ENCODE measurements around the gene SLC23A2.

The SLC23A2 gene

DNA sequence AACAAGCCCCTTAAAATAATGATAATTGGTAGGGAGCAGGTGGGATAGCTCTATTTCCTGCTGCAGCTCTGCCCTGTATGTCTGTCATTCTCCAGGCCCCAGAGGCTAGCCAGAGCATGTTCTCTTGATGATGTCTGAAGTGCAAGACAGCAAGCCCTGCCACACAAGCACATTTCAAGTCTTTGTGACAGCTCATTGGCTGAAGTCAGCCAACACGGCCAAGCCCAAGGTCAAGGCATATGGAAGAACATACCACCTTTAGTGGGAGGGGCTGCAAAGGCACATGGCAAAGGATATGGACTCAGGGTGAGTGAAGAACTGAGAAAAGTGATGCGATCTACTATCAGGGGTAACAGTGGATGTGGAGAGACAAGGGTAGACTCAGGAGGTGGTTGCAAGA is 163.6 kb downstream of the SLC23A2 start:
- no peak for DNase-seq

DNA sequence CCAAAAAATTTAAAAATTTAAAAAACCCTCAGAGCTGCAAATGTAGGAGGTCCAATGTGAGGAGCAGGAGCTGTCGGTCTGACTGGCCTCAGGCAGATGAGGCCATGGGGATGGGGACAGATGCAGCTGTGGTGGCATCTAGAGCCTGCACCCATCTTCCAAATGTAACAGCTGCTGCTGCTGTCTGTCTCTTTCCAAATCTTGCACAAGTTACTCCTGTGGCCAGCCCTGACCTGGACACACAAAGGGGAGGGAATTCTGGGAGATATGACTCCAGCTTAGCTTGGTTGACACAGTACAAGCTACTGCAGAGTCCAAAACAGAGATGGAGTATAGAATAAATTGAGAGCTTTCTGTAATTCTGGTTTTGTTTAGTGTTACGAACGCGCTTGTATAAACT is 164.4 kb downstream of the SLC23A2 start:
- no peak for DNase-seq

DNA sequence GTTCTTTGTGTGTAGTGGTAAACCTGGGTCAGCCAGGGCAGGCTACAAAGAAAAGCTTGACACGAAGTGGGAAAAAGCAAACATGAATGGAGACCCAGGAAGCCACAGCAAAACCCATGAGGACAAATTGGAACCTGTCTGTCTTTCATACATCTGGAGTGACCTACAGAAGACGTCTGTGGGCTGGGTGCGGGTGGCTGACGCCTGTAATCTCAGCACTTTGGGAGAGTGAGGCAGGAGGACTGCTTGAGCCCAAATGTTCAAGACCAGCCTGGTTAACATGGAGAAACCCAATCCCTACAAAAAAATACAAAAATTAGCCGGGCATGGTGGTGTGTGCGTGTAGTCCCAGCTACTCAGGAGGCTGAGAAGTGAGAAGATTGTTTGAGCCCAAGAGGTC is 164.8 kb downstream of the SLC23A2 start:
- DNase-seq = no peak

DNA sequence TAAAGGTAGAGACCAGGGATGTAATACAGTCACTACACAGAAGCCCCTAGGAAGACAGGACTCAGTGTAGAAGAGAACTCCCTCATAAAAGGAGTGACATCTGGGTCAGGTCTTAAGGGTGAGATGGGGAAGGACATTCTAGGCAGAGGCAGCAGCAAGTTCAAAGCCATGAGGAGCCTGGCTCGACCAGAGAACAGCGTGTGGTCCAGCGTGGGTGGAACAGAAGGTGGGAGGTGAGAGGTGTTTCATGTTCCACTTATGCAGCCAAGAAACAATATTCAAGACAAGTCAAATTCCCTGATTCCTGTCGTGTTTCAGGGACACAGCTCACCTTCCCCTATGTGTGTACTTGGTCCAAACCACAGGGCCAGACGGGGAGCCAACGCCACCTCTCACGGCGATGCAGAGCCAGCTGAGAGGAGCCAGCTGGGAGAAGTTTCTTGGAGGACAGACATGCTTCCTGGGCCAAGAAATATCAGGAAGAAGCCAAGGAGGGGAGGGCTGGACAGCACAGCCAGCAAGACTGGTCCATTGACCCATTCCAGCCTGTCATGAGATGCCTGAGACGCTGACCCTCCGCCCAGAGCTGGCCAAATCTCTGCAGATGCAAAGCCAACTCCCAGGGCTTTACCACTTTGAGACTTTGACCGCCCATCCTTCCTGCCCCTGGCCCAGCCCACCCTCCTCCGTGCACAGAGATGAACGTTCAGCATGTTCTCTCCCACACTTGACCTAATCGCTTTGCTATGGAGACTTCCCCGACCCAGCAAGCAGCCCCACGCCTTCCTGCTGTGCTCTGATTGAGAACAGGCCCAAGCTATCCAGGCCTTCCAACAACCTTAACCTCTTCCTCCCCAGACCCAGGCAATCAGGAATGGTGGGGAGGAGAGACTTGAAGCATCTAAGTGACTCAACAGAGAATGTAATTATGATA is 165.8 kb downstream of the SLC23A2 start:
- DNase-seq = no peak

DNA sequence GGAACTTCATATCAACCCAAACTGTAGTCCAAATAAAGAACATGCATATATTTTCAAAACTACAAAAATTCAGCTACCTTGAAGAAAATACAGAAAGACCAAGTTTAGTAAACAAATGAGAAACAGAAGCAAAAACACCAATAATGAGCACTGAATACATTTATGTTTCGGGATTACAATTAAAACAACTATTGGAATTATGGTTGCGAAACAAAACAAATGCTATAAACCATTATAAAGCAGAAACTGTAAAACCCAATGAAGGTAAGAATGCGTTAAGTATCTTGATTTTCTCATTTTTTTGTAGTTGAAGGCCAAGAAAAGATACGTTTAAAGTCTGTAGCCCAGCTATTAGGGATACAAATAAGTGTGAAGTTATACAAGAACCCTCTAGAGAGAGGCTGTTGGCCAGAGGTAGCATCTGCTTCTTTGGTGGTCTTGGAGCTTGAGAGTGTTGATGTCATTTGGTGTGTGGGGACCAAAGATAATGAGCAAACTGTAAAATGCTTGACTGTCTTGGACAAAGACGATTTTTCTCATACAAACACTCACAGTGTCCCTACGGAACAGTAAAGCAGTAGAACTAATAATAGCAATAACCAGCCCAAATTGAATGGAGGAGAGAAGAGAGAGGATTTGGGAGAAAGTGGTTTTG is 168.1 kb downstream of the SLC23A2 start:
- DNase-seq = no peak

DNA sequence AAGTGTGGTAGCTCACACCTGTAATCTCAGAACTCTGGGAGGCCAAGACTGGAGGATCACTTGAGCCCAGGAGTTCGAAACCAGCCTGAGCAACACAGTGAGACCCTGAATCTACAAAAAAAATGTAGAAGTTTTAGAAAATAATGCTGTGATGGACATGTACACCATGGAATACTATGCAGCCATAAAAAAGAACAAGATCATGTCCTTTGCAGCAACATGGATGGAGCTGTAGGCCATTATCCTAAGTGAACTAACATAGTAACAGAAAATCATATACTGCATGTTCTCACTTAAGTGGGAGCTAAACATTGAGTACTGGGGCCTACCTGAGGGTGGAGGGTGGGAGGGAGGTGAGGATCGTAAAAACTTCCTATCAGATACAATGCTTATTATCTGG is 168.8 kb downstream of the SLC23A2 start:
- no peak for DNase-seq

DNA sequence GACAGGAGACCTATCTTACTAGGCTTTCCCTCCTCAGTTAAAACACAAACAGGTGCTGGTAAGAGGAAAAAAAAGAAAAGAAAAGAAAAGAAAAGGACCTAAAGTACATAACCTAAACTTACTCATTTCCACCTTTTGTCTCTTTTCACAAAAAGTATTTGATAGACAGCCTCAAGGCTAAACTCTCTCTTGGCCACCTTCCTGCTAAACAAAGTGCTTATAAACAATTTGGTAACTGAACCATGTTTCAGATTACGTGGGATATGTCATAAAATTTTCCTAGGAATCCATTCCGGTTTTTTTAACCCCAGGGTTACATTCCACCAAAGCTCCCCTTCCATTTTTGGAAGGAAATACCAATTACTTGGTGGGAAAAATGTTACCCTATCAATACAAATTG is 170.6 kb downstream of the SLC23A2 start:
- no peak for DNase-seq

DNA sequence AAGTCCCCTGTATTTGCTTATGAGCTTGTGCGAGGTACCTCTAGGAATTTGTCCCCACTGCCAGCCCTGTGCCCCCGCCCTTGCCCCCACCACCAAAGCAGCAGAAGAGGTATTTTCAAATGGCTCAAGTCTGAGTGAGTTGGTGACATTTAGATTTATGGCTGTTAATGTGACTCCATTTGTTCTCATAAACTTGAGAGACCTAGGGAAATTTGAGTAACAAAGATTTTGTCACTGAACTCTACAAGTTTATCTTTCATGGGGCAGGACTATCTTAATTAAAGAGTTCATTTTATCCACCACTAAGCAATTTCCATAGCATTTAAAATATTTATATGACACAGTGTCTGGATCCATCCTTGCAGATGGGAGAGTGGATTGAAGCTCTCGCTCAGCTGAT is 171.1 kb downstream of the SLC23A2 start:
- DNase-seq = no peak

DNA sequence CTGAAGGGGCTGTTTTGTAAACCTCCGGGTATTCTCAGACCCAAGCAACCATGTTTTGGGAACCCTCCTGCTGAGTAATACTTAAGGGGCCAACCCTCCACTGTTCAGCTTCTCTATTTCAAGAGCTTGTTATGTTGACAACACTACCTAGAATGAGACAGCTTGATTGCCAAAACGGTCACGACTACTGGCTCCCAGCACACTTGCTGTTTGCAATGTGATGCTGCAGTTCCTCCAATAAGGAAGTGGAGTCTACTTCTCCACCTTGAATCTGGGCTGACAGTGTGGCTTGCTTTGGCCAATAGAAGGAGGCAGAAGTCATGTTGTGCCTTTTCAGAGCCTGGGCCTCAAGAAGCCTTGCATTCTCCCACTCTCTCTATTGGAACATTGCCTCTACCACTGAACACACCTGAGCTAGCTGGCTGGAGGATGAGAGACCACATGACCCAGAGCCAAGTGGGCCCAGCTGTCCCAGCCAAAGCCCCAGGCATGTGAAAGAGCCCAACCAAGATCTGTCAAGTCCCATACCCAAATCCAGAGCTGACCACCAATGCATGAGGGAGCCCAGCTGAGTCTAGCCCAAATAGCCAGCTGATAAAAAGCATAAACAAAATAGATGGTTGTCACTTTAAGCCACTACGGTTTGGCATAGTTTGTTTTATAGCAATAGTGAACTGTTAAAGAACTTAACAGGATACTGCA is 171.6 kb downstream of the SLC23A2 start:
- DNase-seq = no peak

DNA sequence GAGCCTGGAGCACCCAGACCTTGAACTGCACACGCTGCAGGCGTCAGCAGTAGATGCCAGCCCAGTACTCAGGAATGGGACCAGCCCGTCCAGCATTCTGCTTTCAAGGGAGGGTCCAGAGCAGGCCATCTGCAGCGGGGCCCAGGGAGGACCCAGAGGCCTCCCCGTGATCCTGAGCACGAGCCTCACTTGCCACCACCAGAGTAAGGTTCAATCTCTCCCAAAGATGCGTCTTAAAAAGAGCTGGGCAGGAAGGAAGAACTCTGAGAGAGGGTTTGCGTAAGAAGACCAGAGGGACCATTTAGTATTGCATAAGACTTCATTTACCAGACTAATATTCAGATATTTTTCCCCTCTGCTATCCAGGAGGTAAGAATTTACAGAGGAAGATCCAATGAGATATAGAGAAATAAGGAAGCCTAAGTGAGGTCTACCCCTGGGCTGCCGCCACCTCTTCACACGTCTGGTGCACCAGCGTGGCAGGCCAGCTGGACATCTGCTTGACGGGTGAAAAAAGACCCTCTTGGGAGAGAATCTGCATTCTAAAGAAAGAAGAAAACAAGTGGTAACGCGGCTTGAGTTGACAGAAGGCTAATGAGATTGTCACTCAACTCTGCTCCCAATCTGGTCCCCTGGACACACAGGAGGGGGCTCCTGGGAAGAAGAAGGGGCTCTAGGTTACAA is 172.3 kb downstream of the SLC23A2 start:
- DNase-seq = no peak

DNA sequence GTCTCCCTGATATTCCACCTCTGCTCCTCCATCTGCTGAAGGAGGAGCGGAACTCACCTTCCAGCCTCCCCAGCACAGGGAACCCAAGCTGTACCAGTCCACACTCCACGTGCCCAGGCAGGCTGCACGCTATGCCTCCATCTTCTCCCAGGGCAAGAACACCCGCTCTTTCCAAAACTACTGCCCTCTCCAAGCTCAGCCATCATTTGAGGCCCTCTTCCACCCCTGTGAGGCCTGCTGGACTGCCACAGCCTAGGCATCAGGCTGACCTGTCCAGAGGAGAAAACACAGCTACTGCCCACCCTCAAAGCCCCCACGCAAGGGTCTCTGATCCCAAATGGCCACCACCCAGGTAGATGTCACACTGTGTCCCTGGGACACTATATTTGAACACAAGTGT is 179.7 kb downstream of the SLC23A2 start:
- no peak for DNase-seq

DNA sequence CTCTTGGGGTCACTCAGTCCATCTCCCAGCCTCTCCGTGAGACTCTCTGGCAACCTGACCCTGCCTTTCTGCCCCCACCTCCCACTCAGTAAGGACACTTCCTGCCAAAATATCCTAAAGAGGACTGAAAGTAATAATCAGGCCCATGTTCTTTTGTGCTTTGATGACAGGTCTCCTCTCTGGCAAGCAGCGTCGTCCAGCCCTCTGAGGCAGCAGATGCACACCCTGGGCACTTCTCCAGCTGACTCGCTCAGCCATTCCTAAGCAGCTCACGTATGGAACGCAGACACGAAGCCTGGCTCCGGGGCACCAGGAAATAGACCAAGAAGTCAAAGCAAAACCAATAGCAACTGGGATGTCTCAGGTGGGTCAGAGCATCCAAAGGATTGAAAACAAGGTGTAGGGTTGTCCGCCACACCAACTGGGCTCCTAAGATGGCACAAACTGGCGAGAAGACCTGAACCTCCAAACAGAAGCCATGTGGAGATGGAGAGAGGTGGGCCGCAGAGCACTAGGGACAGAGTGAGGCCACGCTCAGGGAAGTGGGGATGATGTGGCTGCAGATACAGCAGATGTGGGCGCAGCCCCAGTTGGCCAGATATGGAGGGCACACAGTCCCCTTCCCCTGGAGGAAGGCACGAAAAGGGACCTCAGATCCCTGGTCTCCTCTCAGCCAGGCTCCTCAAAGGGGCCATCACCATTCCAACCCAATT is 180.3 kb downstream of the SLC23A2 start:
- peak; percentile 14 for DNase-seq

DNA sequence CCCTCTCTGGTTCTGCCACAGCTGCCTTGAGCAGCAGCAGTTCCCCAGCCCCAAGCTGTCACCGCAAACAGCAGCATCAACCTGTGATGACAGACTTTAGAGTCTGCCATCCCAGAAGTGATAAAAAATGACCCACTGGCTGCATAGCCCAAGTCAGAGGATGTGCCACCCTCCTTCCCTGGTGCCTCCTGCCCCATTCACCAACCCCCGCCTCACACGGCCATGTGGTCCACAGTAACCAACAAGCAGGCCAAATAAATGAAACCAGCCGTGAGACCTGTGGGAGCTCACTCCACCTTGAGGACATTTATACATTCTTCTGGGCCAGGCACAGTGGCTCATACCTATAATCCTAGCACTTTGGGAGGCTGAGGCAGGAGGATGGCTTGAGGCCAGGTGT is 181.4 kb downstream of the SLC23A2 start:
- DNase-seq = no peak

DNA sequence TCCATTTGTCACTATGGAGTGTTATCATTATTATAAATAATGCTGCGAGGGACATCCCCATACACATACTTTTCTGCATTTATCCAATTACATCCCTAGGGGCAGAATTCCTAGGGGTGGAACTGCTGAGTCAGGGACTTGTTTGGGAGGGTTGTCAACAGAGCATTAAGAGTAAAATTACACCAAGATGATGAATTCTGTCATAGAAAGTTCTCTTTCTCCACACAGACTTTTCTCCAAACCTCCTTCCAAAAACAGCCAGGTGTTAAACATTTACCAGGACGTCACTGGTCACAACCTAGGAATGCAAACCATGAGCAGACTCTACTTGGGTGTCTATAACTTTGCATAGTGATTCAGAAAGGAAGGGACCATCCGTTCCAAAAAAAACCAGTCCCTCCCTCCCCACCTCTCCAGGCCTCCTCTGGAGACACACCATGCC is 184.1 kb downstream of the SLC23A2 start:
- no peak for DNase-seq

DNA sequence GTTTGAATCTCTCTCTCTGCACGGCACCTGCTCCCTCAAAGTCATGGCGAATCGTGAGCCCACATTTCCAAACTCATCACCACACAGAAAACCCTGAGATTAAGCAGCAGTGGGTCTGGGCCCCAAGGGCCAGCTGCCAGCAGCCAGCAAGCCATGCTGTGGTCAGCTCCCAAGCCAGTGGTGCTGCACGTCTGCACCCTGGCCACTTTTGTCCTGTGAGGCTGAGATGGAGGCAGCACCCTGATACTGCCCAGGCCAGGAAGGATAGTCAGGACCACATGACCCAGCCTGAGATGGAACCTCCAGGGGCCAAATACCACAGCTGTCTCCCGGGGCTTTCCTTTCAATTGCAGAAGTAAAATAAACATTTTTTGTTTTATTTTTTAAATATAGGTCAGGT is 185.7 kb downstream of the SLC23A2 start:
- DNase-seq = no peak

DNA sequence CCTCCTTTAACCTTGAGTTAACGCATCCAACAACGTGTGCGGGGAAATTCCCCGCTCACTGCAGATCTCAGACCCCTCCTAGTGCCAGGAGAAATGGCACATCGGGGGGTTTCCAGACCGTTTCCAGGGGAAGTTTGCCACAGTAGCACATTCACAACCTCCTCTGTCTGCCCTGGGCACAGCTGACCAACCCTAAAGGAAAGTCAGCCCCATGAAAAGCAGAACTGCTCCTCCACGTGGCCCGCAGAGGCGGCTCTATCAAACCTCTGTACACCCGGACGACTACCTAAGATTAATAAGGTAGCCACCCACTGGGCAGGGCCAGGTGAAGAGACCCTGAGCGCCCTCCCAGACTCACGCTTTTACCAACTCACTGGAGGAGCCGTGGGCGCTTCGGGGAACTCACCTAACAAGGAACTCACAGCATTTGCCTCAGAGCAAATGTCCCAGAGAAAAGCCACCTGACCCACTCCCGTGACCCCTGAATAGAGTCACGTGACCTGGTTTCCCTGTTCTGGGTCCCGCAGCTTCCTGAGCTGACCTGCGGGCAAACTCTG is 186.5 kb downstream of the SLC23A2 start:
- DNase-seq = no peak

DNA sequence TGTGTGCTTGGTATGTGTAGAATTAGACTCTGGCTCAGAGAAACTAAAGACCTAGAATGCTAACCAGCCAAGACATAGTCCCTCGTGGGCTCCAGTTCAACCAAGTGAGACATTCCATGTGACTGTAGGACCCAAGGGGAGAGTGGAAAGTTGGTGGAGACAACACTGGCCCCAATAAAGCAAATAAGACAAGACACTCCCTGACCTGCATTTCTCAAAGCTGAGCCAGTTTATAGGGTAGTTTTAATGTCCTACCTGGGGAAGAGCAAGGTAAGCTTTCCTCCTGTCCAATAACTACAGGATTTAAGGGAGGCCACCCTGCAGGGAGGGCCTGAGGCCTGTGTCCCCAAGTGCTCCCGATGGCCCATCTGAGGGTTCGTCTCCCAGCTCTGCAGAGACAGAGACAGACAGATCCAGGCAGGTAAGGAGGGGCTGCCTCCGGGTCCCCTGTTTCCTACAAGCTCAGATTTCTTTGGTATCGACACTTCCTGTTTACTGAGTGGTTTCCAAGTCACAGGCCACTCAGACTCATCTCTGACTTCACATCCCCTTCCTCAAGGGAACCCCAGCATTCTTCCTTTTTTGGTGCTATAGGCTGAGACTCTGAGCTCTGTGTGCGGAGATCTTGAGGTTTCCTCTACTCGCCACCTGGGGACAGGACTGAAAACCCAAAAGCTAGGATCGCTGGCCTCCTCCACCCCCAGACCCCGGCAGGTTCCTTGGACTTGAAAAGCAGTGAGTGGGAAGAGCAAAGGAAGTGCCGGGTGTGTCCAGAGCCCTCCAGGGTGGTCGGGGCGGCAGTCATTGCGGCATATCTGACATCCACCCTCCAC is 187.2 kb downstream of the SLC23A2 start:
- no peak for DNase-seq

DNA sequence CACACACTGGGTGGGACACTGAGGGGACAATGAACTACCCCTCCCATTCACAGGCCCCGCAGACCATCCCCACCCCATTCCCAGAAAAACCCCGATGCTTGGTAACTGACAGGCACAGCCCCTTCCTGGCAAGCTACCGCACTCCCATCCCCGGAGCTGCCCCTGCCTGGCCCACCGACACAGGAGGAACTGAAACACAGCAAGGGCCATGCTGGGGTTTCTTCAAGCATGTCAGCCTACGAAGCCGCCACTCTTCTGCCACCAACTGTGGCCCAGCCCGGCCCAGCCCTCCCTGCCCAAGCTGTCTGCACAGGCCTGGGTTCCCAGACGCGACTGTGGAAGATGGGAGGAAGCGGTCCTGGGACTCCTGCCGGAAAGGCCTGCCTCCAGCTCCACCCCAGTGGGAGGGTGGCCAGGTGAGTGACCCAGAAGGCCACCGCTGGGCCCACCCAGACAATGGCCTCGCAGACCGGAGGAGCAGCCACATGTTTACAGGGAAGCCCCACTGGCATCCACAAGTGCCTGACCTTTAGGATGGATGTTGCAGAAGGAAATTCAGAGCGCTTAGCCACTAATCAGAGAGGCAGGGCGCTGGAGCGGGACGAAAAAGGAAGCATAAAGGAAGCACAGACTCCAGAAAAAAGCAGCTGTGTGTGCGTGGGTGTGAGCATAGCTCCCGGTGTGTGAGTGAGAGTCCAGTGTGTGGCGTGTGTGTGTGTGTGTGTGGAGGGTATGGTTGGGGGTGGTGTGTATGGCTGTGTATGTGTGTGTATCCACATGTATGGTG is 188.0 kb downstream of the SLC23A2 start:
- no peak for DNase-seq

DNA sequence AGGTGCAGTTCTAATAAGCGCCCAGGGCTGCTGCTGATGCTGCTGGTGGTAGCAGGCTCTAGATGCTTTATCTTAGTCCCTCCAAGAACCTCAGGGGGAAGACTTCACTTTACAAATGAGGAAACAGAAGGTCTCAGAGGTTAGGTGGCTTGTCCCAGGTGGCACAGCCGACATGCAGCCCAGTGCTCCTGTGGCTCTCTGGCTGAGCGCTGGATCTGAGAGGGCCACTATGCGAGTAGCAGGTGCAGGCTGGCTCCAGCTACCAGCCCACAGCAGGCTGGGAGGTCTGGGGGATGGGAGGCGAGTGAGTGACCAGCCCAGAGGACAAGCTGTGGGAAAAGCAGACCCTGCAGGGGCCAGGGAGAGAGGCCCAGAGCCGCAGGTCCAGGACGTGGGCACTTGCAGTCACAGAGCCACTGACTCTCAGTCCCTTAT is 188.7 kb downstream of the SLC23A2 start:
- no peak for DNase-seq

DNA sequence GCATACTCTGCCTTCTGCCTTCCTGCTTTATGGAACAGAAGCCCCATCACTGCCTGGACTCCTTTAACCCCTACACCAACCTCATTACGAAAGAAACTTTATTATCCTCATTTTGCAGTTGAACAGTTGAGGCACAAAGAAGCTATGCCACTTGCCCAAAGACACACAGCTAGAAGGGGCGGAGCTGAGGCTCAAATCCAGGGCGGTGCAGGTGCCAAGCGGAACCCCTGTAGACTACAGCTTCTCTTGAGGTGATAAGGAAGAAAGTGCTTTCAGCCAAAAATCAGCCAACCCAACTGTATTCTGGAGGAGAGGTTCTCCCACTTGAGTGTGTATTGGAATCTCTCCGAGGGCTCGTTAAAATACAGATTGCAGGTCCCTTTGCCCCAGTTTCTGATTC is 189.1 kb downstream of the SLC23A2 start:
- no peak for DNase-seq
